ENCODE measurements around the gene LUC7L. TPM values are rescaled to one million over a fixed set of nuclear protein-coding genes. Genes with fewer than 3 reads are reported as not detected.

The LUC7L gene
- total RNA-seq (112 TPM), polyA plus RNA-seq (47.0 TPM)

- Histone ChIP-seq H3K4me3 (ENCODE audit: low read depth, low read length) (peak within 1 kb of the TSS; percentile 77), H3K36me3 (ENCODE audit: insufficient read depth) (peaks cover 2% of the 10 kb centered on the region), H3K27ac (ENCODE audit: low read depth) (peak within 1 kb of the TSS; percentile 99), H3K4me1 (ENCODE audit: insufficient read depth) (no peaks in the 10 kb centered on the region)
- WGBS, result 1% methylated on average over 88 of the region's 88 CpGs
- peak; percentile 77 for DNase-seq (ENCODE audit: extremely low spot score)
Measured at GRCh38 chr16:228852-229730, at the start of gene LUC7L. TSS of gene LUC7L (minus strand) at chr16:229449. CDS start at chr16:229339, 110 bp downstream.

- Histone ChIP-seq H3K27ac (ENCODE audit: low read depth) (no peak overlapping the region), H3K4me3 (ENCODE audit: low read depth, low read length) (no peak overlapping the region), H3K36me3 (ENCODE audit: insufficient read depth) (no peaks in the 10 kb centered on the region), H3K4me1 (ENCODE audit: insufficient read depth) (no peaks in the 10 kb centered on the region)
- no peak for DNase-seq (ENCODE audit: extremely low spot score)
- WGBS, result 57% methylated on average over 6 of the region's 6 CpGs
Measured at GRCh38 chr16:278863-279366, 49.7 kb upstream of the LUC7L start.

DNA sequence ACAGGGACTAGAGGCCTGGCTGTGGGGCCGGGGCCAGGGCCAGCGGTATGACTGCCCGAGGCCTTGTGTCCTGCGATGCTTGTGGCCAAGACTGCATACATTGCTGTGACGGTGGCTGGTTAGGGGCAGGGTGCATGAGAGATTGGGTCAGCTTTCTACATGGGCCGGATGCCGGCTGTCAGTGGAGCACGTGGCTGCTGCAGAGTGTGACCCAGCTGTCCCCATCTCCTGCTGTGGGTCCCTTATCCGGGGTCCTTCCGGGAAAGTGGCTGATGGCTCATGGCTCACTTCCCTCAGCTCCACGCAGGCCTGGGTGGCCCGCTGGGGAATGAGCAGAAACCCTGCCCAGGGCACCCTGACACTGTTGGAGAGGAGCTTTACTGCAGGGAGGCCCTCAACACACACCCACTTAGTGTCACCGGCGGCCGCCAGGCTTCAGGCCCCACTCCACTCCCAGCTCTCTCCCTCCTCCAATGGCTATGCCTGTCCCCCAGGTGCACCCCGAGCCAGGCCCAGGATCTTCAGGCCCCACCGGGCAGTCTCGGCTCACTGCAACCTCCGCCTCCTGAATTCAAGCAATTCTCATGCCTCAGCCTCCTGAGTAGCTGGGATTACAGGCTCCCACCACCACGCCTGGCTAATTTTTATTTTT is 47.3 kb upstream of the LUC7L start:
- no peak overlapping the region for H3K27ac ChIP-seq (ENCODE audit: low read depth)

DNA sequence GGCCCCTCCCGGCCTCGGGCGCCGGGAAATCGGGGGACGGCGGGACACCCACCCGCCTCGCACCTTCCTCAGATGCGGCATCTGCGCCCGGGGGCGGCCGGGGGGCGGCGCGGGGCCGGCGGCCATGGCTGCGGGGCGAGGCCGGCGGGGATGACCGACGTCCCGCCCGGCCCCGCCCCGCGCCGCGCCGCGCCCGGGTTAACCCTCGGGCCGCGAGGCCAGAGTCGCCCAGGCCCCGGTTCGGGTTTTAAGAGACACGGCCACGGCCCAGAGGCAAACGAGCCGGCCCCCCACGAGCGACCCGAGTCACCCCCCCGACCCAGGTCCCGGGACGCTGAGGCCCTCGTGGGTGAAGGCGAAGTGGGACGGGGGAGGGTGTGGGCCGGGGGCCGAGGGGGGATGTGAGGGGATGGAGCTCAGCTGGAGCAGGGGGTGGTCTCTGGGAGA is 46.6 kb upstream of the LUC7L start, which contains the start of gene RGS11:
Gene RGS11, minus strand, starts transcription at position 159 of the 447 bp plus-strand sequence. Its CDS starts 33 bp downstream, at position 126.
- WGBS, result 3% methylated on average over 56 of the region's 56 CpGs
- H3K27ac ChIP-seq (ENCODE audit: low read depth), result no peak within 1 kb of the TSS

More for the DNA sequence above, 47.3 kb upstream of the LUC7L start:
- Histone ChIP-seq H3K4me1 (ENCODE audit: insufficient read depth) (no peaks in the 10 kb centered on the region), H3K36me3 (ENCODE audit: insufficient read depth) (no peaks in the 10 kb centered on the region), H3K4me3 (ENCODE audit: low read depth, low read length) (no peak overlapping the region)
- 83% methylated on average over 20 of the region's 20 CpGs for WGBS
- no peak for DNase-seq (ENCODE audit: extremely low spot score)

DNA sequence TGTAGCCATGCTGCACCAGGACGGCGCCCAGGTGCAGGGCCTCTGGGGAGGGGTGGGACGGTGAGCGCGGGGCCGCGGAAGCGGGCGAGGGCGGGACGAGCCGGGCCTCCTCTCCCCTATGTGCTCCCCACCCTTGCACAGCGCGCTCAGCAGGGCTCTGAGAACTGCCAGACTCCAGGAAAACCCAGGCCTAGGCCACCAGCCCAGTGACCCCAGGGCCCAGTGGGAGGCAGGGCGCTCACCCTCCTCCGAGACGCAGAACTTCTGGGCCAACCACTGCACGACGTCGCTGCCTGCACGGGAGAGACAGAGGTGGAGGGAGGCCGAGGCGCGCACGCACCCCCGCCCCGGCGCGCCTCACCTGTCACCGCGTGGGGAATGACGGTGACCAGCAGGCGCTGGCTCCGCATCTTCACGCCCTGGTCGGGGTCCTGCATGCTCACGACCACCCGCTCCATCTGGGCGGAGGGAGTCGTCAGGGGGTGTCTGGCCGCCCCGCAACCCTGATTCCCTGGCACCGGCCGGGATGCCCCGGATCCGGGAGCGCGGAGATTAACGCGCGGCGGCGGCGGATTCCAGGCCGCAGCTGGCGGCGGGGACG is 45.9 kb upstream of the LUC7L start:
- 2% methylated on average over 58 of the region's 58 CpGs for WGBS

More for the DNA sequence above, 46.6 kb upstream of the LUC7L start, which contains the start of gene RGS11:
- H3K36me3 ChIP-seq (ENCODE audit: insufficient read depth), result no peaks in the 10 kb centered on the region
- no peak for DNase-seq (ENCODE audit: extremely low spot score)
- no peaks in the 10 kb centered on the region for H3K4me1 ChIP-seq (ENCODE audit: insufficient read depth)
- peak within 1 kb of the TSS; percentile 44 for H3K4me3 ChIP-seq (ENCODE audit: low read depth, low read length)

DNA sequence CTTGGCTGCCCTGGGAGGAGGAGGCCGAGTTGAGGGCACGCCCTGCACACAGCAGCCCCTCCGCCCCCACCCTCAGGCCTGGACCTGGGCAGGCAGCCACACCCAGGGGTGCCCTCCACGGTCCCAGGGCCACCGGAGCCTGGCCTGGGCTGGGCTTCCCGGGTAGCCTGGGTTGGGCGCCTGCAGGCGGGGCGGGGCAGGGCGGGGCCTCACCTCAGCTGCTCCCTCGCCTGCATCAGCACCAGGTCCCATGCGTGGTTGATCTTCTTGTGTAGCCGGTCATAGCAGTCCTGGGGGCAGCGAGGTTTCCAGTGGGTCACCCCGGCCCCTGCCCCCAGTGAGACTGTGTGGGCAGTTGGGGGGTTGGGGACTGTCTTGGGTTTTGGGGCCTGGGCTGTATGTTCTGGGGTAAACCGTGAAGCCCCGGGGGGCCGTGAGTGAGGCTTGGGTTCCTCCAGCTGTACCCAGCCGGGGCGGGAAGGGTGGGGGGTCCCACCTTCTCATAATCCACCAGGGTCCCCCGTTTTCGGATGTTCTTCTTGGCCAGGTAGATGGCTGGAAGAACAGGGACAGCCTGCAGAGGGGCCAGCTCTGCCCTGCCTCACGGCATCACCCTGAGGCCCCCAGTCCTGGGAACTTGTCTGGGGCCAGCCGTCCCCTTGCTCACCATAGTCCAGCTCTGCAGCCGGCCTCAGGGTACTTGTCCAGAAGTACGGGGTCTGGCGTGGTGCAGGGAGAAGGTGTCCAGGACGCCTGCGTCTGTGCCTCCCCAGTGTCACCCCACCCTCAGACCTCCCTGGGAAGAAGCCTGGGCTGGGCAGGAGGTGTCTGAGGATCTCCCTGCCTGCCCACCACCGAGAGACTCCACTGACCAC is 44.5 kb upstream of the LUC7L start:
- Histone ChIP-seq H3K36me3 (ENCODE audit: insufficient read depth) (no peaks in the 10 kb centered on the region), H3K4me3 (ENCODE audit: low read depth, low read length) (no peak overlapping the region), H3K4me1 (ENCODE audit: insufficient read depth) (no peaks in the 10 kb centered on the region), H3K27ac (ENCODE audit: low read depth) (no peak overlapping the region)
- 81% methylated on average over 30 of the region's 30 CpGs for WGBS
- no peak for DNase-seq (ENCODE audit: extremely low spot score)

More for the DNA sequence above, 45.9 kb upstream of the LUC7L start:
- no peaks in the 10 kb centered on the region for H3K36me3 ChIP-seq (ENCODE audit: insufficient read depth)
- no peak overlapping the region for H3K27ac ChIP-seq (ENCODE audit: low read depth)
- H3K4me3 ChIP-seq (ENCODE audit: low read depth, low read length), result peak overlapping the region; percentile 44
- no peaks in the 10 kb centered on the region for H3K4me1 ChIP-seq (ENCODE audit: insufficient read depth)
- DNase-seq (ENCODE audit: extremely low spot score), result no peak

DNA sequence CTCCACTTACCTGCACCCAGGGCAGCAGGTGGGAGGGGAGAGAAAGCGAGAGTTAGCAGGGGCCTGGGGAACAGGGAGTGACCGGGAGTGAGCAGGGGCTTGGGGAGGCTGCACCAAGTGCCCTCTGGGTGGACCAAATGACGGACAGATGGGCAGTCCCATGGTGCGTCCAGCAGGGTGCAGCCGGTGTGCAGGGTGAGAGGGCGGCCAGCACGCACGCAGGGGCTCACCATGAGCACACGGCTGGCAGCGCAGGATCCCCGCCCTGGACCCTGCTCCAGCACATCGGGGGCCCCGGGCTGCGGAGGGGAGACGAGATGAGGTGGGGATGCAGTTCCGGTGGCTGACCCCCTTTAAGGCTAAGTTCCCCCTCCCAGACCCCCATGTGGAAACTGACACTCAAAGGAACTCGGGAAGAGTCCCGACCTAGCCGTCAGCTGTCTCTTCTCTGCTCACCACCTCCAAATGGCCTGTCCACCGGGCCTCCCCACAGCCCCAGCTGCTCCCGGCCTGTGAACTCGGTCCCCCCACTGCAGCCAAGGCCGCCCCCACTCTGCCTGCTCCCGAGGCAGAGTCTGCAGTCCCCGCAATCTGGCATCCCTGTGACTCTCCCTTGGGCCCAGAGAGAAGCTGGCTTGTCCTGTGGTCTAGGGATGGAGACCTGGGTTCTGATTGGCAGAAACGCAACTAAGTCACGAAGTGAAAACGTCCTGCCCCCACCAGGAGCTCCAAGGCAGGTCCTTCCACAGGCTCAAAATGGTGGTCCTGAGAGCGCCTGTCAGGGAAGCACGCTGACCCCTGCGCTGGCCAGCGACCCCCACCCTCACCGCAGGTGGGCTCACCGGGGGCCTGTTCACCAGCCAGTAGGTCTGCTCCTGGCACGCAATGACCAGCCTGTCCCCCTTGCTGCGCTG is 43.6 kb upstream of the LUC7L start:
- Histone ChIP-seq H3K4me1 (ENCODE audit: insufficient read depth) (no peaks in the 10 kb centered on the region), H3K4me3 (ENCODE audit: low read depth, low read length) (no peak overlapping the region), H3K27ac (ENCODE audit: low read depth) (no peak overlapping the region), H3K36me3 (ENCODE audit: insufficient read depth) (no peaks in the 10 kb centered on the region)
- 74% methylated on average over 36 of the region's 36 CpGs for WGBS
- no peak for DNase-seq (ENCODE audit: extremely low spot score)

DNA sequence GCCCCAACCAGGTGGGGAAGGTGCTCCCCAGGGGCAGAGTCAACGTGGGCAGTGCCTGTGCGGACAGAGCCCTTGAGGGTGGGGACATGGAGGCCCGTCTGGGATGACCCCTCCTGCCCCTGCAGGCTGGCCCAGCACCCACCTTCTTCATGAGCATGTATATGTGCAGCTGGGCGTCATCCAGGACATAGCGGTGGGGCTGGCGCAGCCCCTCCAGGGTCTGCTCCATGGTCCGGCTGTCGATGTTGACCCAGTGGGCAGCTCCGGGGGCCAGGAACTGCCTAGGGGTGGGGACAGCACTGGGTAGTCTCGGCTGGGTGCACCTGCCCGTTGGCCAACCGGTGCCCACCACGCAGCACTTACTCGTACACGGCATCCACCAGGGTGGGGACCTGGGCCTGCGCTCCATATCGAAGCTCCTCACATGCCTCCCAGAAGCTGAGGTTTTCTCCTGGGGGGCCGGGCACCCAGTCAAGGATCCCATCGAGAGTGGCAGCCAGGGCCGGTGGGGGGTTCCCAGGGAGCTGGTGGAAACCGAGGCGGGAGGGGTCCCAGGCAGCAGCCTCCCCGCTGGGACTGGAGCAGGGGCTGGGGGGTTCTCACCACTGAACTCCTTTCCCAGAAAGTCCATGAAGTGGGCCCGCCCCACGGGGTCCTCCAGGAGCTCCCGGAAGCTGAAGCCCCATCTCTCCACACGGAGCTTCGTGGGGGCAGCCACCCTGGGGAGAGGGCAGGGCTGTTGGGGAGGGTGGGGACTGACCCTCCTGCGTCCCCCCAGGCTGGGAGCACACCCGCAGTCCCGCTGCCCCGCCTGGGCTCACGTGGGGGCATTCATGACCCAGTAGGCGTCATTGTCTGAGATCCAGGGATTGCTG is 41.4 kb upstream of the LUC7L start:
- no peak overlapping the region for H3K4me3 ChIP-seq (ENCODE audit: low read depth, low read length)
- no peaks in the 10 kb centered on the region for H3K4me1 ChIP-seq (ENCODE audit: insufficient read depth)
- no peak overlapping the region for H3K27ac ChIP-seq (ENCODE audit: low read depth)
- no peak for DNase-seq (ENCODE audit: extremely low spot score)
- WGBS, result 87% methylated on average over 34 of the region's 34 CpGs
- H3K36me3 ChIP-seq (ENCODE audit: insufficient read depth), result no peaks in the 10 kb centered on the region

DNA sequence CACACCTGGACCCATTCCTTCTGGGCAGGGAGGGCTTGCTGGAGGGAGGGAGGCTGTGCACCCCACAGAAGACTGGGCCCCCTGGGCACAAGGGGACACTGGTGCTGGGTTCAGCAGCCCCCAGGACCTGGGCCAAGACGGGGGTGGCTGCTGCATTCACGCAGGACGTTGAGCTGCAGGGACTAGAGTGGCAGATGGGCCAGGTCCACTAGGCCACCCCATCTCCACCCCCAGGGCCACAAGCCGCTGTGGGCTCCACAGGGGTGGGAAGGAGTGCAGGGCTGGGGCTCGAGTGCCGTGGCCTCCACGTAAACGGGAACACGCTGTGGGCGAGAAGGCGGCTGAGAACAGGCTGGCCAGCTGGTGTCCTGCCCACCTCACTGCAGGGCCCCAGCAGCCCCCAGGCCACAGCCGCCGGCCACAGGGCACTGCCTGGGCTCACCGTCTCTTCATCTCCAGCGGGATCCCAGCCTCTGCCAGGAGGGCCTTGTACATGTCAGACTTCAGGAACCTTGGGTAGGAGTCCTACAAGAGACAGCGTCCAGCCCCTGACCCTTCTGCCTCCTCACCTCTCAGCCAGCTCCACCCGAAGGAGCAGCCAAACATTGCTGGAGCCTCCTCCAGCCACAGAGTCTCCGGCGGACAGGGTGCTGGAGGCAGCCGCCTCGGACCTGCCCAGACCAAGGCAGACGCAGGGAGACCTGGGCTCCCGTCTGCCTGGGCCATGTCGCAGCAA is 40.0 kb upstream of the LUC7L start:
- H3K27ac ChIP-seq (ENCODE audit: low read depth), result no peak overlapping the region
- H3K4me3 ChIP-seq (ENCODE audit: low read depth, low read length), result no peak overlapping the region
- H3K36me3 ChIP-seq (ENCODE audit: insufficient read depth), result peaks cover 5% of the 10 kb centered on the region
- DNase-seq (ENCODE audit: extremely low spot score), result no peak
- WGBS, result 76% methylated on average over 24 of the region's 24 CpGs
- H3K4me1 ChIP-seq (ENCODE audit: insufficient read depth), result no peaks in the 10 kb centered on the region

- Histone ChIP-seq H3K4me1 (ENCODE audit: insufficient read depth) (no peaks in the 10 kb centered on the region), H3K4me3 (ENCODE audit: low read depth, low read length) (no peak overlapping the region), H3K27ac (ENCODE audit: low read depth) (no peak overlapping the region), H3K36me3 (ENCODE audit: insufficient read depth) (peaks cover 6% of the 10 kb centered on the region)
- 68% methylated on average over 40 of the region's 40 CpGs for whole genome bisulfite sequencing
- DNase-seq (ENCODE audit: extremely low spot score), result no peak
Measured at GRCh38 chr16:268141-269053, 39.1 kb upstream of the LUC7L start.

All from urinary bladder (tissue), 4 donors.